A549 (cell line): ENCODE measurements around the gene ADGRG1. TPM values are rescaled to one million over a fixed set of nuclear protein-coding genes. Genes with fewer than 3 reads are reported as not detected.

ENCODE experiments used
- ATAC-seq, 2 experiments: fragments of 200-7000 bp in 1 of 2; fragments of >200 bp in 1 of 2; cut with Nextera tagmentation in 1 of 2; cut with Tn5 transposase in 1 of 2; 3 replicates each; pipeline versions ENCODE4 v1.8.0 to v1.9.1; 2018 to 2020; ENCODE audit warnings: mild to moderate bottlenecking in 1 of 2, moderate library complexity in 1 of 2
- CTCF ChIA-PET: fragments of 300-600 bp; sonication (Branson Sonifier 250); formaldehyde crosslinking; extraction: SDS; loops from one replicate; lab custom pipeline; 2021; ENCODE audit warnings: antibody characterized with exemption, inconsistent platforms; lab: Yijun Ruan, JAX
- POLR2A ChIA-PET: fragments of 350-600 bp; formaldehyde crosslinking; extraction: SDS; loops from one replicate; lab custom pipeline; 2021; ENCODE audit warnings: antibody characterized with exemption, inconsistent platforms; lab: Yijun Ruan, JAX
- DNase-seq, 2 experiments: peaks; one replicate each; pipeline versions ENCODE4 v3.0.0 to v3.0.0-alpha.2; 2011 to 2016; ENCODE audit warnings: low read depth in 1 of 2, low spot score in 1 of 2
- FAIRE-seq: peaks from 2 replicates; lab custom pipeline; 2011; peaks lifted over from hg19 to GRCh38; lab: Jason Lieb, UNC
- H3K27ac ChIP-seq, 2 experiments: fragments of >200 bp; sonication (Bioruptor Twin); formaldehyde crosslinking; 3 replicates each; pipeline ENCODE4 v1.5.1; 2016 to 2017
- H3K4me1 ChIP-seq: fragments of >200 bp; sonication (Bioruptor Twin); formaldehyde crosslinking; 3 replicates; pipeline ENCODE4 v1.6.1; 2016
- H3K4me2 ChIP-seq: fragments of >200 bp; sonication (Bioruptor Twin); formaldehyde crosslinking; 3 replicates; pipeline ENCODE4 v1.6.1; 2016
- H3K4me3 ChIP-seq: fragments of >200 bp; sonication (Bioruptor Twin); formaldehyde crosslinking; 3 replicates; pipeline ENCODE4 v1.5.1; 2016
- H3K9me3 ChIP-seq: fragments of >200 bp; sonication (Bioruptor Twin); formaldehyde crosslinking; 3 replicates; pipeline ENCODE4 v1.6.1; 2016
- BHLHE40 ChIP-seq: IDR thresholded peaks from 2 replicates; pipeline ENCODE4 v1.6.1; 2012; ENCODE audit warnings: low read depth, low read length, inconsistent platforms
- CEBPB ChIP-seq, 2 experiments: fragments of >200 bp in 1 of 2; sonication (Bioruptor Twin) in 1 of 2; formaldehyde crosslinking in 1 of 2; IDR thresholded peaks; 2 replicates each; pipeline ENCODE4 v1.6.1; 2012 to 2016
- CTCF ChIP-seq: fragments of >200 bp; sonication (Bioruptor Twin); formaldehyde crosslinking; IDR thresholded peaks from 3 replicates; pipeline ENCODE4 v1.5.1; 2016
- ELK1 ChIP-seq: fragments of 150-350 bp; IDR thresholded peaks from 2 replicates; pipeline ENCODE4 v1.6.1; 2014; ENCODE audit warnings: low read depth, mild to moderate bottlenecking, low read length
- EP300 ChIP-seq, 2 experiments: fragments of >200 bp; sonication (Bioruptor Twin); formaldehyde crosslinking; IDR thresholded peaks; 2 replicates in 1 of 2; 3 replicates in 1 of 2; pipeline ENCODE4 v1.6.1; 2016 to 2017
- FOSL2 ChIP-seq, 2 experiments: fragments of 450-650 bp in 1 of 2; fragments of >200 bp in 1 of 2; sonication (Bioruptor Twin) in 1 of 2; formaldehyde crosslinking; IDR thresholded peaks; 2 replicates each; pipeline versions ENCODE4 v1.5.0 to v1.6.1; 2016 to 2020; ENCODE audit warnings: mild to moderate bottlenecking in 1 of 2, moderate library complexity in 1 of 2
- GATA3 ChIP-seq: IDR thresholded peaks from 2 replicates; pipeline ENCODE4 v1.6.1; 2012; ENCODE audit warnings: borderline replicate concordance
- HDAC2 ChIP-seq: fragments of 200-600 bp; sonication (generic); IDR thresholded peaks from 2 replicates; pipeline ENCODE4 v1.6.1; 2016
- HES2 ChIP-seq: fragments of >200 bp; sonication (Bioruptor Twin); formaldehyde crosslinking; IDR thresholded peaks from 2 replicates; pipeline ENCODE4 v1.6.1; 2016
- HOXB5 ChIP-seq: fragments of 250-450 bp; sonication (Bioruptor Pico); IDR thresholded peaks from 2 replicates; pipeline ENCODE4 v1.5.0; 2020; ENCODE audit warnings: mild to moderate bottlenecking, moderate library complexity
- JUN ChIP-seq, 2 experiments: fragments of >200 bp; sonication (Bioruptor Twin); formaldehyde crosslinking; IDR thresholded peaks; 2 replicates in 1 of 2; 3 replicates in 1 of 2; pipeline ENCODE4 v1.6.1; 2016 to 2017
- KDM1A ChIP-seq: fragments of 200-600 bp; sonication (generic); IDR thresholded peaks from 2 replicates; pipeline ENCODE4 v1.6.1; 2016; ENCODE audit warnings: low read depth, mild to moderate bottlenecking
- MAFK ChIP-seq: fragments of 450-650 bp; IDR thresholded peaks from 2 replicates; pipeline ENCODE4 v1.6.1; 2014; ENCODE audit not compliant: partially characterized antibody
- NFE2L2 ChIP-seq: fragments of 150-350 bp; conservative IDR thresholded peaks from 2 replicates; pipeline ENCODE4 v1.6.1; 2014; ENCODE audit warnings: low read length
- NPAS2 ChIP-seq: fragments of 250-450 bp; sonication (Bioruptor Pico); IDR thresholded peaks from 2 replicates; pipeline ENCODE4 v1.8.0; 2022; ENCODE audit warnings: mild to moderate bottlenecking, moderate library complexity, borderline replicate concordance
- PBX3 ChIP-seq: IDR thresholded peaks from 2 replicates; pipeline ENCODE4 v1.6.1; 2012
- POLR2A ChIP-seq: IDR thresholded peaks from 2 replicates; pipeline ENCODE4 v1.6.1; 2012; ENCODE audit warnings: mild to moderate bottlenecking, low read length
- POLR2AphosphoS2 ChIP-seq: conservative IDR thresholded peaks from 2 replicates; pipeline ENCODE4 v1.6.1; 2012; ENCODE audit warnings: low read length, improper control_type of control experiment, inconsistent platforms
- SREBF2 ChIP-seq: fragments of 450-650 bp; IDR thresholded peaks from 2 replicates; pipeline ENCODE4 v1.6.1; 2014; ENCODE audit warnings: mild to moderate bottlenecking, moderate library complexity
- TP53 ChIP-seq: fragments of 250-450 bp; sonication (Bioruptor Pico); IDR thresholded peaks from 2 replicates; pipeline ENCODE4 v1.5.0; 2021; ENCODE audit warnings: mild to moderate bottlenecking, moderate library complexity
- USF2 ChIP-seq: fragments of 450-650 bp; IDR thresholded peaks from 2 replicates; pipeline ENCODE4 v1.6.1; 2014; ENCODE audit warnings: antibody characterized with exemption
- WGBS: methylation state at CpG from one replicate; pipeline ENCODE4 v1.1.6; 2017; ENCODE audit errors: missing lambda C conversion rate; 5-methylcytosine and 5-hydroxymethylcytosine counted together
- polyA plus RNA-seq, 4 experiments: library from polyadenylated mRNA; depleted of rRNA in 3 of 4; stranded (reverse); fragments of >200 nt; fragmentation: RNase III in 1 of 4; extraction: RNeasy Plus Mini Kit Qiagen cat#74134 plus additional on column Dnase treatment in 1 of 4; gene quantifications; 2 replicates in 3 of 4; 3 replicates in 1 of 4; pipeline ENCODE4 v1.2.3, GENCODE V29; 2011 to 2017

ADGRG1 gene
- polyA plus RNA-seq, 2 of the 4 experiments (the other 2 are of a cell fraction): 28.3 to 142 TPM

- TF ChIP-seq HOXB5 (CRISPR knock-in tag) (no peak), POLR2AphosphoS2 (no peak), NPAS2 (CRISPR knock-in tag) (no peak), FOSL2 (IDR thresholded peaks at IDR 0.05) (no peak), FOSL2 (CRISPR knock-in tag; IDR thresholded peaks at IDR 0.05) (no peak), TP53 (CRISPR knock-in tag) (no peak)
Measured at GRCh38 chr16:57681950-57682728, 53.7 kb downstream of the ADGRG1 start (continued).

- POLR2A ChIA-PET: no interaction called here
Measured at GRCh38 chr16:57682809-57683635, 54.6 kb downstream of the ADGRG1 start.

GRCh38 chr16:57683636-57684545, 55.5 kb downstream of the ADGRG1 start:
- FAIRE-seq: no peak
- no peak overlapping the region for H3K27ac ChIP-seq
- ChIA-PET CTCF (interaction anchor here (1.1 to 6.0 kb wide), 6 partner anchors 11 to 107 kb away, joined by 3 to 34 read pairs (median 4); no protein-coding TSS in a partner anchor), POLR2A (no interaction called here)
- H3K4me1 ChIP-seq: peaks cover 3% of the 10 kb centered on the region
- no peak overlapping the region for H3K4me3 ChIP-seq
- 81% methylated on average over 18 of the region's 18 CpGs for WGBS
- no peak for ATAC-seq
- H3K9me3 ChIP-seq: no peaks in the 10 kb centered on the region
- DNase-seq: no peak
- no peak overlapping the region for H3K4me2 ChIP-seq
- TF ChIP-seq CEBPB (IDR thresholded peaks at IDR 0.05) (no peak), USF2 (no peak), FOSL2 (IDR thresholded peaks at IDR 0.05) (no peak), FOSL2 (CRISPR knock-in tag; IDR thresholded peaks at IDR 0.05) (no peak), JUN (IDR thresholded peaks at IDR 0.05) (no peak), KDM1A (no peak), PBX3 (no peak), EP300 (IDR thresholded peaks at IDR 0.05) (no peak), POLR2AphosphoS2 (no peak), MAFK (no peak), NFE2L2 (no peak), TP53 (CRISPR knock-in tag) (no peak), CTCF (no peak), HES2 (no peak), GATA3 (no peak), ELK1 (no peak), BHLHE40 (no peak), SREBF2 (no peak)

More at GRCh38 chr16:57682809-57683635, 54.6 kb downstream of the ADGRG1 start:
- 73% methylated on average over 11 of the region's 11 CpGs for WGBS
- ATAC-seq (no peak), FAIRE-seq (no peak), DNase-seq (no peak)
- Histone ChIP-seq H3K4me2 (no peak overlapping the region), H3K4me3 (no peak overlapping the region), H3K4me1 (peaks cover 6% of the 10 kb centered on the region), H3K9me3 (no peaks in the 10 kb centered on the region), H3K27ac (no peak overlapping the region)
- TF ChIP-seq POLR2A: 0 out of 2 replicates have a peak, but pooled peaks have one; percentile 11
- TF ChIP-seq HDAC2: no peak
- no peak for TF ChIP-seq ELK1
- CTCF ChIA-PET: interaction anchor here (0.6 to 6.0 kb wide), 5 partner anchors 15 to 801 kb away, joined by 4 to 34 read pairs (median 4); no protein-coding TSS in a partner anchor
